ENCODE measurements around the gene SHROOM1. TPM values are rescaled to one million over a fixed set of nuclear protein-coding genes. Genes with fewer than 3 reads are reported as not detected.

Gene SHROOM1
- total and polyA plus RNA-seq, 8 donors, result 5.3 to 264 (median 23.2) TPM

GRCh38 chr5:132821791-132822190 lies 8.7 kb downstream of the SHROOM1 start:
- peak in 1 of 2 donors; percentile 48 for DNase-seq
- 80 to 86% (median 80%) methylated on average over 1 of the region's 1 CpG for WGBS, 5 donors
- Histone ChIP-seq H3K4me1 (peaks cover 20 to 49% (median 29%) of the 10 kb centered on the region in 4 donors), H3K27me3 (peaks cover 0 to 55% (median 5%) of the 10 kb centered on the region in 3 donors), H3K36me3 (peaks cover 0 to 34% (median 26%) of the 10 kb centered on the region in 4 donors), H3K4me3 (no peak overlapping the region), H3K27ac (no peak overlapping the region), H3K9me3 (no peaks in the 10 kb centered on the region)
- TF ChIP-seq POLR2AphosphoS5 (IDR thresholded peaks at IDR 0.05), result no peak
- TF ChIP-seq POLR2A (IDR thresholded peaks at IDR 0.05), result no peak
- TF ChIP-seq CTCF (IDR thresholded peaks at IDR 0.05), result no peak
- no peak for TF ChIP-seq EP300 (IDR thresholded peaks at IDR 0.05)
- intact Hi-C loops (cut with DNase I; ENCODE audit: low total_unique reads), result no loop called here

DNA sequence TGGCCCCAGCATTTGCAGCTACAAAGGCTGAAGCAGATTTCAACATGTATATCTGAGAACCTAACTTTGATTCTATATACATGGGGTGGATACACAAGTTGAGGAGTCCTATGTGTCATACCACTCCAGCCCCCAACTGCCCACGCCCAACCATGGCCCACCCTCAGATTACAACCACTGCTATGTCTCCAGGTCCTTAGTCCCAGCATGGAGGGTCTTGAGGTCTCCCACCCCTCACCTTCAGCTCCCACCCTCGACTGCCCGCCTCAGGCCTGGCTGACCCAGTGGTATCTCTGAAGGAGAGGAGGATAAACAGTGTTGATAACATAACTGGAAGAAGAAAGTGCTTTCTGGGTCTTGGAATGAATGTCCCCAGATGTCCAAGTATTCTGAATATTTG lies 9.1 kb downstream of the SHROOM1 start:
- Histone ChIP-seq H3K9me3 (no peaks in the 10 kb centered on the region), H3K4me3 (no peak overlapping the region), H3K4me1 (peaks cover 20 to 48% (median 28%) of the 10 kb centered on the region in 4 donors), H3K27ac (no peak overlapping the region), H3K36me3 (peaks cover 0 to 34% (median 25%) of the 10 kb centered on the region in 4 donors), H3K27me3 (peaks cover 0 to 51% (median 5%) of the 10 kb centered on the region in 3 donors)
- no peak for TF ChIP-seq POLR2AphosphoS5 (IDR thresholded peaks at IDR 0.05)
- whole genome bisulfite sequencing, 5 donors, result 66 to 78% (median 72%) methylated on average over 3 of the region's 3 CpGs
- DNase-seq, result no peak
- intact Hi-C loops (cut with DNase I; ENCODE audit: low total_unique reads), result no loop called here

DNA sequence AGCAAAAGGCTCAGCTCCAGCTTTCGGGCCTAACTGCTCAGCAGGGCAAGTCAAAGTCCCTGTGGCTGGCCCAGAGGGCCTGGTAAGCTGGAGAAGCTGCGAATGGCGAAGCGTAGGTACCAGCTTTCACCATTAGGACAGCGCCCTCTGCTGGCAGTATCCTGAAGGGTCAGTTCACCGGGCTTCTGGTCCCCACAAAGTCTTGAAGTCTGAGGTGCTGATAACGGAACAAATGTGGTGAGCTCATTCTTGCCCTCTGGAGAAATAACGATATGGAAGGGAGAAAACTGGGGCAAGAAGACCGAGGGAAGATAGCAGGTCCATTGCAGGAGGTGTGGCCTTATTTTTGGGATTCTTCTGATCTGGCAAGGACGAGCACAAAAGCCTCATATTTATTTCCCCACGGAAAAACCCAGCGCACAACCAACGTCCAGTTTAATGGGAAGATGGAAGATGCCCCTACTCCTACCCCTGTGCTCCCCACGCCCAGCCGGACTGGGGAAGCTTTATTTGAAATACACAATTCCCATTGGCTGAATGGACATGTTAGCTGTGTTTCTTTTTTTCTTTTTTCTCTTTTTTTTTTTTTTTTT lies 10.2 kb downstream of the SHROOM1 start:
- no peaks in the 10 kb centered on the region for H3K9me3 ChIP-seq
- WGBS, 5 donors, result 17 to 23% (median 21%) methylated on average over 15 of the region's 15 CpGs
- no peak overlapping the region for H3K4me3 ChIP-seq
- peaks cover 0 to 25% (median 18%) of the 10 kb centered on the region in 4 donors for H3K36me3 ChIP-seq
- H3K27ac ChIP-seq, result peak overlapping the region; percentile 3 to 59 (median 38)
- peaks cover 17 to 39% (median 24%) of the 10 kb centered on the region in 4 donors for H3K4me1 ChIP-seq
- peaks cover 0 to 40% (median 3%) of the 10 kb centered on the region in 3 donors for H3K27me3 ChIP-seq
- intact Hi-C loops (cut with DNase I; ENCODE audit: low total_unique reads), result no loop called here
- TF ChIP-seq CTCF (IDR thresholded peaks at IDR 0.05), result peak in 6 of 7 experiments; percentile 84 to 95 (median 94)
- TF ChIP-seq POLR2AphosphoS5 (IDR thresholded peaks at IDR 0.05), result peak in 1 of 3 donors; percentile 79
- no peak for TF ChIP-seq POLR2A (IDR thresholded peaks at IDR 0.05)
- peak; percentile 96 to 97 for DNase-seq

DNA sequence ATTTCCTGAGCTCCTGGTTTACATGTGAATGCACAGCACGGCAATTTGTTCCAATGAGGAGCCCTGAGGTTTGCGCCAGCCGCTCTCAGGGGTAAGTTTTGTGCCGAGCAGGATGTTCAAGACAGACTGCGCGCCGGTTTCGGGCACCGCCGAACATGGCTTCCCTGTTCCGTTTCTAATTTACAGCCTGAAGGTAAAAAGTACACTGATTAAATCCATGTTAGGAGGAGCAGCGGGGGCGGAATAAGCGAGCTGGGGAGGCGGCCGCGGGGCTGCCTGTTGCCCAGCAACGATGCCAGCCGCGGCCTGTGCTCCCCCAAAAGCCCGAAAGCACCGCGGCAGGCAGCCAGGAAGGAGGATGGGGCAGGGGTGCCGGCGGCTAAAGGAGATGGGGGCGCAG lies 11.0 kb downstream of the SHROOM1 start:
- H3K36me3 ChIP-seq, result peaks cover 0 to 17% (median 10%) of the 10 kb centered on the region in 4 donors
- peak overlapping the region; percentile 3 to 28 (median 13) for H3K4me3 ChIP-seq
- peaks cover 0 to 39% (median 1%) of the 10 kb centered on the region in 3 donors for H3K27me3 ChIP-seq
- TF ChIP-seq EP300 (IDR thresholded peaks at IDR 0.05), result no peak
- no peak for TF ChIP-seq POLR2A (IDR thresholded peaks at IDR 0.05)
- TF ChIP-seq CTCF (IDR thresholded peaks at IDR 0.05), result no peak
- no peak for TF ChIP-seq POLR2AphosphoS5 (IDR thresholded peaks at IDR 0.05)
- H3K27ac ChIP-seq, result peak overlapping the region; percentile 3 to 59 (median 38)
- H3K9me3 ChIP-seq, result no peaks in the 10 kb centered on the region
- peak; percentile 27 to 51 for DNase-seq
- peaks cover 20 to 43% (median 25%) of the 10 kb centered on the region in 4 donors for H3K4me1 ChIP-seq
- 14 to 40% (median 17%) methylated on average over 26 of the region's 26 CpGs for WGBS, 5 donors
- intact Hi-C loops (cut with DNase I; ENCODE audit: low total_unique reads), result no loop called here

DNA sequence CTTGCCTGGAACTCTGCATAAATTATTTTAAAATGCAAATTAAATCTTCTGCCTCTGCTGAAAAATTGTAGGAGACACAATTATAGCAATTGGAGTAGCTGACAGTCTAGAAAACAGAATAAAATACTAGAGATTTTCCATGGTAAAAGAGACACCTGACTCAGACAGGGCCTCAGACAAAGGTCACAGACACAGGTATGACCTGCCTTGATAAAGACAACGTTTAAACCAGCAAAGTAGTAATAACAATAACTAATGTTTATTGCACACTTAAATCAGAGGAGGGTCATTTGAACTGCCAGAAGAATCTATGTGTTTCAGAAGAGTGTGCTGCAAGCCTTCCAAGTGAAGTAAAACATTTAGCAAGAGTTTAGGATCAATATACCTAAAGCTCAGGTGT lies 13.4 kb downstream of the SHROOM1 start:
- Histone ChIP-seq H3K4me3 (no peak overlapping the region), H3K4me1 (peaks cover 24 to 51% (median 33%) of the 10 kb centered on the region in 4 donors), H3K36me3 (no peaks in the 10 kb centered on the region), H3K27me3 (peaks cover 5 to 43% (median 15%) of the 10 kb centered on the region in 3 donors), H3K27ac (no peak overlapping the region), H3K9me3 (no peaks in the 10 kb centered on the region)
- TF ChIP-seq EP300 (IDR thresholded peaks at IDR 0.05) (no peak), CTCF (IDR thresholded peaks at IDR 0.05) (no peak), POLR2A (IDR thresholded peaks at IDR 0.05) (no peak), POLR2AphosphoS5 (IDR thresholded peaks at IDR 0.05) (no peak)
- 18 to 62% (median 34%) methylated on average over 1 of the region's 1 CpG for WGBS, 5 donors
- intact Hi-C loops (cut with DNase I; ENCODE audit: low total_unique reads), result no loop called here
- no peak for DNase-seq

Measured in stomach (tissue), 9 donors.